Esophagus muscularis mucosa (tissue), 4 donors: ENCODE data around the gene TFAP2C. TPM values are rescaled to one million over a fixed set of nuclear protein-coding genes. Genes with fewer than 3 reads are reported as not detected.

Experiments used
- DNase-seq: peaks from one replicate; pipeline ENCODE4 v3.0.0-alpha.2; 2017; ENCODE audit errors: extremely low spot score
- H3K27ac ChIP-seq, 4 donors: fragments of 200-600 bp; sonication (generic); replicated peaks in 1 of 4; 1 replicate in 3 of 4; 2 replicates in 1 of 4; pipeline ENCODE4 v1.5.1; 2016 to 2019; ENCODE audit warnings: mild to moderate bottlenecking in 1 of 4
- H3K27me3 ChIP-seq, 4 donors: fragments of 200-600 bp; sonication (generic); one replicate each; pipeline versions ENCODE4 v1.5.1 to v1.6.0; 2016 to 2019
- H3K36me3 ChIP-seq, 4 donors: fragments of 200-600 bp; sonication (generic); one replicate each; pipeline ENCODE4 v1.5.1; 2016 to 2019
- H3K4me1 ChIP-seq, 4 donors: fragments of 200-600 bp; sonication (generic); one replicate each; pipeline ENCODE4 v1.5.1; 2016 to 2019
- H3K4me3 ChIP-seq, 4 donors: fragments of 200-600 bp; sonication (generic); 1 replicate in 2 of 4; 2 replicates in 2 of 4; pipeline ENCODE4 v1.5.1; 2016 to 2019; ENCODE audit warnings: mild to moderate bottlenecking in 4 of 4, moderate library complexity in 1 of 4
- H3K9me3 ChIP-seq, 4 donors: fragments of 200-600 bp; sonication (generic); 1 replicate in 3 of 4; 2 replicates in 1 of 4; pipeline ENCODE4 v1.5.1; 2016 to 2019
- CTCF ChIP-seq, 3 experiments: fragments of 200-600 bp in 2 of 3; fragments of 450-650 bp in 1 of 3; sonication (generic) in 2 of 3; IDR thresholded peaks; one replicate each; pipeline ENCODE4 v1.5.1; 2017 to 2019; ENCODE audit warnings: antibody characterized with exemption in 3 of 3, mild to moderate bottlenecking in 2 of 3, moderate library complexity in 1 of 3
- EP300 ChIP-seq: sonication (generic); formaldehyde crosslinking; IDR thresholded peaks from one replicate; pipeline ENCODE4 v1.6.1; 2017; ENCODE audit warnings: antibody characterized with exemption
- POLR2A ChIP-seq: fragments of 450-650 bp; IDR thresholded peaks from one replicate; pipeline ENCODE4 v1.6.1; 2017; ENCODE audit warnings: antibody characterized with exemption, moderate library complexity, mild to moderate bottlenecking, low read depth
- POLR2AphosphoS5 ChIP-seq, 2 donors: sonication (generic); formaldehyde crosslinking; IDR thresholded peaks; one replicate each; pipeline ENCODE4 v1.6.1; 2017; ENCODE audit warnings: antibody characterized with exemption in 2 of 2
- WGBS: methylation state at CpG from one replicate; pipeline ENCODE4 v1.1.5; 2018; 5-methylcytosine and 5-hydroxymethylcytosine counted together
- intact Hi-C: fragments of 100-400 bp; cut with DNase I; formaldehyde crosslinking; loops from one replicate; pipeline ENCODE4 v1.15.1; 2023
- total RNA-seq, 4 donors: library from RNA; depleted of rRNA; stranded (reverse); fragments of >200 nt; gene quantifications; one replicate each; pipeline versions ENCODE4 v1.1.0 to v1.2.1, GENCODE V29; 2016

The TFAP2C gene
- total RNA-seq, 4 donors from 2014 or later, result 1.9 to 3.4 (median 2.4) TPM

DNA sequence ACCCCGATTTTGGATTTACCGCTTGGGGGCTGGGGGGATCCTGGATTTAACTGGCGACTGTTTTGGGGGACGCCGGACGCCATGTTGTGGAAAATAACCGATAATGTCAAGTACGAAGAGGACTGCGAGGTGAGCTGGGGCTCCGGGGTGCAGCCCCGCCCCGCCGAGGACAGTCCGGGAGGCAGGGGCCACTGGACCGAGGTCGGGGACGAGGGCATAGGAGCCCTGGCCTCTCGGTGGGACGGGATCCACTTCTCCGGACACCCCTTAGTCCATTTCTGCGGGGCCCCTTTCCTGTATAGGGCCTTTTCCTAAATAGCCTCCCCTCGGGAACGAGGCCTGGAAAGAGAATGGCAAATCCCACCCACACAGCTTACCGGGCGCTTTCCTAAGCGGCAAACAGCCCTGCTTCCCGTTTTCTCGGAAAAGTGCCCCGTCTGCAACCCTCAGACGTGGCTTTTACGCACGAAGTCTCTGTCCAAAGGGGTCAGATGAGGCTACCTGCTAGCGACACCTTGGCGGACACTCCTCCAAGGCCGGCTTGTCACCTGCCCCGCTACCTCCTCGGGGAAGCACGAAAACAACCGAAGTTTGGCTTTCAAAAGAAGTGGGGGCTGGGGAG, 469 bp downstream of the TFAP2C start:
- 3% methylated on average over 31 of the region's 39 CpGs for WGBS
- intact Hi-C loops, result loop anchor here (10.0 kb wide), 1 partner anchor 235 kb away; no protein-coding TSS in a partner anchor
- peaks cover 43 to 71% (median 64%) of the 10 kb centered on the region in 4 donors for H3K4me1 ChIP-seq
- no peaks in the 10 kb centered on the region for H3K36me3 ChIP-seq
- TF ChIP-seq POLR2A (no peak), CTCF (IDR thresholded peaks at IDR 0.05) (no peak)
- peak overlapping the region; percentile 44 to 80 (median 66) for H3K27ac ChIP-seq
- H3K27me3 ChIP-seq, result peaks cover 5 to 95% (median 64%) of the 10 kb centered on the region in 4 donors
- no peak for DNase-seq
- H3K9me3 ChIP-seq, result no peaks in the 10 kb centered on the region
- peak overlapping the region; percentile 57 to 70 (median 66) for H3K4me3 ChIP-seq

GRCh38 chr20:56630086-56630493, 984 bp downstream of the TFAP2C start:
- intact Hi-C loops, result loop anchor here (10.0 kb wide), 1 partner anchor 235 kb away; no protein-coding TSS in a partner anchor
- H3K4me3 ChIP-seq, result peak overlapping the region; percentile 57 to 70 (median 66)
- H3K4me1 ChIP-seq, result peaks cover 43 to 73% (median 62%) of the 10 kb centered on the region in 4 donors
- H3K9me3 ChIP-seq, result no peaks in the 10 kb centered on the region
- TF ChIP-seq POLR2A (no peak), EP300 (no peak), CTCF (IDR thresholded peaks at IDR 0.05) (peak; percentile 59 to 68 (median 64))
- no peaks in the 10 kb centered on the region for H3K36me3 ChIP-seq
- no peak for DNase-seq
- H3K27me3 ChIP-seq, result peaks cover 5 to 95% (median 64%) of the 10 kb centered on the region in 4 donors
- 2% methylated on average over 23 of the region's 38 CpGs for WGBS
- peak overlapping the region; percentile 44 to 80 (median 66) for H3K27ac ChIP-seq

GRCh38 chr20:56630506-56631317, 1.6 kb downstream of the TFAP2C start:
- intact Hi-C loops, result loop anchor here (10.0 kb wide), 1 partner anchor 234 kb away; no protein-coding TSS in a partner anchor
- no peaks in the 10 kb centered on the region for H3K36me3 ChIP-seq
- H3K27me3 ChIP-seq, result peaks cover 5 to 94% (median 58%) of the 10 kb centered on the region in 4 donors
- H3K4me1 ChIP-seq, result peaks cover 40 to 69% (median 58%) of the 10 kb centered on the region in 4 donors
- DNase-seq, result no peak
- peak overlapping the region; percentile 44 to 80 (median 66) for H3K27ac ChIP-seq
- TF ChIP-seq EP300 (no peak), CTCF (IDR thresholded peaks at IDR 0.05) (no peak), POLR2AphosphoS5 (IDR thresholded peaks at IDR 0.05) (no peak), POLR2A (no peak)
- 6% methylated on average over 34 of the region's 82 CpGs for WGBS
- no peaks in the 10 kb centered on the region for H3K9me3 ChIP-seq
- peak overlapping the region; percentile 57 to 70 (median 66) for H3K4me3 ChIP-seq

DNA sequence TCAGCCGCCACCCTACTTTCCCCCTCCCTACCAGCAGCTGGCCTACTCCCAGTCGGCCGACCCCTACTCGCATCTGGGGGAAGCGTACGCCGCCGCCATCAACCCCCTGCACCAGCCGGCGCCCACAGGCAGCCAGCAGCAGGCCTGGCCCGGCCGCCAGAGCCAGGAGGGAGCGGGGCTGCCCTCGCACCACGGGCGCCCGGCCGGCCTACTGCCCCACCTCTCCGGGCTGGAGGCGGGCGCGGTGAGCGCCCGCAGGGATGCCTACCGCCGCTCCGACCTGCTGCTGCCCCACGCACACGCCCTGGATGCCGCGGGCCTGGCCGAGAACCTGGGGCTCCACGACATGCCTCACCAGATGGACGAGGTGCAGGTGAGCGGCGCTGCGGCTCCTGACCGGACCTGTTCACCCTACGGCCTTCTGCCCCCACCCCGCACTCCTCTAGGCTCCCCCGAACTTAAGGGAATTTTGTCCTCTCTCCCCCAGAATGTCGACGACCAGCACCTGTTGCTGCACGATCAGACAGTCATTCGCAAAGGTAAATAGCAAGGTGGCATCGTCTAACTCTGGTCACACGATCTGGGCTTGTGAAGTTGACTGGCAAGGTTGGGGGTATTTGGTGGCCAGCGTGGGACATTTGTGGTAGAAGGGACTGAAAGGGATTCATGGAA, 2.3 kb downstream of the TFAP2C start:
- WGBS, result 26% methylated on average over 27 of the region's 48 CpGs
- intact Hi-C loops, result loop anchor here (10.0 kb wide), 1 partner anchor 233 kb away; no protein-coding TSS in a partner anchor
- peaks cover 35 to 61% (median 51%) of the 10 kb centered on the region in 4 donors for H3K4me1 ChIP-seq
- DNase-seq, result no peak
- H3K4me3 ChIP-seq, result peak overlapping the region; percentile 57 to 70 (median 66)
- H3K27ac ChIP-seq, result peak overlapping the region in 3 of 4 donors; percentile 64 to 80 (median 69)
- TF ChIP-seq EP300, result no peak
- TF ChIP-seq CTCF (IDR thresholded peaks at IDR 0.05), result no peak
- no peak for TF ChIP-seq POLR2A
- TF ChIP-seq POLR2AphosphoS5 (IDR thresholded peaks at IDR 0.05), result no peak
- peaks cover 5 to 94% (median 51%) of the 10 kb centered on the region in 4 donors for H3K27me3 ChIP-seq
- H3K9me3 ChIP-seq, result no peaks in the 10 kb centered on the region
- no peaks in the 10 kb centered on the region for H3K36me3 ChIP-seq
